Amniotic stem cell (primary cell): ENCODE data around the gene OSTF1.

Experiments used
- DNase-seq: peaks from one replicate; lab custom pipeline; 2025; lab: John Stamatoyannopoulos, UW

The OSTF1 gene, protein sequence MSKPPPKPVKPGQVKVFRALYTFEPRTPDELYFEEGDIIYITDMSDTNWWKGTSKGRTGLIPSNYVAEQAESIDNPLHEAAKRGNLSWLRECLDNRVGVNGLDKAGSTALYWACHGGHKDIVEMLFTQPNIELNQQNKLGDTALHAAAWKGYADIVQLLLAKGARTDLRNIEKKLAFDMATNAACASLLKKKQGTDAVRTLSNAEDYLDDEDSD

DNA sequence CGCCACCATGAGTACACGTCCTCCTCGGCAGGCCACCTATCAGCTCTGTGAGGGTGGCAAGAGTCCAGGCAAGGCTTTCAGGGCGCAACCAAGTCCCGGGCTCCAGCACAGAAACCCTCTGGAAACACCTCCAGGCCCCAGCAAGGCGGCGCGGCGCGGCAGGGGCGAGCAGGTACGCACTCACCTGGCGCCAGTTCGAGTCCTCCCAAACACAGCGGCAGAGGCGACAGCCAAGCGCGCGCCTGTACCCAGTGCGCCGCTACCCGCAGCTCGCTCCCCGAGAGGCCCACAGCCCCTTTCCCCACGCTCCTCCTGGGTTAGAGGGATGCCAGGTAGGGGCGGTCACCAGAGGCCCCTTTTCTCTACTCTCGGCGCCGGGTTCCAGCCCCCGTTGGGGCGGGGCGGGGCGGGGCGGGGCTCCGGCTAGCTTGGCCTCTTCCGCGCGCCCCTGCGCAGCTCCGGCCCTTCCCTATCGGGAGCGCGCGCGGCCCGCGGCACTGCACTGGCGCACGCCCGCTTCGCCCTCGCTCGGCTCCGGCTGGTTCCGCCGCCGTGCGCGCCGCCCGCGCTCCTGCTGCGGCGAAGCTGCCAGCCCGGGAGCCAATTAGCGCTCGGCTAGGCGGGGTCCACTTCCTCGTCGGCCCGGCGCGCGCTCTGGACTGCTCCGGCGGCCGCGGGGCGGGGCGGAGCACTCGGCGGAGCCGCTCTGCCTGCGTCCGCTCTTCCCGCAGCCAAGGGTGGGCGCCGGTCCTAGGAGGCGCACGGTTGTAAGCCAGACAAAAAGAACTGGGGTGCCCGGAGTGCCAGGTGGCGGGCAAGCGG is at the start of gene OSTF1, which contains the start of gene NMRK1:
TSS of gene OSTF1 (plus strand) at position 691 of the 822 bp plus-strand sequence. CDS start 179 bp downstream, outside the sequence.
TSS of gene NMRK1 (minus strand) at position 332 of the 822 bp plus-strand sequence. CDS start 5,040 bp downstream, outside the sequence.
- peak; percentile 94 for DNase-seq

DNA sequence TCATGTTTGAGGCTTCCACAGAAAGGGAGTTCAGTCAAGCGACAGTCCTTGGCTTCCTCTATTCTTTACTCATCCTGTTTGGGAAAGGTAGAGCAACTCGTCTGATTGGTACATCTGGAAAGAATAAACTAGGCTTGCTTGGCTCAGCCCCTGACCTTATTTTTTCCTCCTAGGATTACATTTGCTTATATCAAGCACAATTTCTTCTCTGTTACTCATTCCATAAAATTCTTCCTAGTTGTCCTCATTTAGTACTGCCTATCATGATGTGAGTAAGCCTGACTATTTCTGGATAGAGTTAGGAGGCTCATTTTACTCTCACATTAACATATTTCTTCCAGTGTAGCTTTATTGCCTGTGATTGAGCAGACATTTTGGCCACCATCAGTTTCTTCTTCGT is 49.3 kb upstream of the OSTF1 start:
- DNase-seq, result peak; percentile 59

DNA sequence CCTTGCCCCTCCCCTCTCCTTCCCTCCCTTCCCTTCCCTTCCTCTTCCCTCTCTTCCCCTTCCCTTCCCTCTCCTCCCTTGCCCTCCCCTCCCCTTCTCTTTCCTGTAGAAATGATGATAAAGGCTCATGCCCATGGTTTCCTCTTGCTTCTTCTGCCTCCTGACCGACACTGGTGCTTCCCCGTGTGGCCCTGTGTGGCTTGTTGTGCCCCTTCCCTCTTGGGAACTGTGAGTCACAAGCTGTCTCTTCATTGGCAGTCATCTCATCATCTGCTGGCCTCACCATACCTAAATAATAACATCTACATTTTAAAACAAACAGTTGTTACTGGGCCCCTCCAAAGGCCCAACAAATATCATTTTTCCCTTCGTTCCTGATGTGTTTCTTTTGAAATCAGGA is 48.5 kb upstream of the OSTF1 start:
- DNase-seq, result no peak

DNA sequence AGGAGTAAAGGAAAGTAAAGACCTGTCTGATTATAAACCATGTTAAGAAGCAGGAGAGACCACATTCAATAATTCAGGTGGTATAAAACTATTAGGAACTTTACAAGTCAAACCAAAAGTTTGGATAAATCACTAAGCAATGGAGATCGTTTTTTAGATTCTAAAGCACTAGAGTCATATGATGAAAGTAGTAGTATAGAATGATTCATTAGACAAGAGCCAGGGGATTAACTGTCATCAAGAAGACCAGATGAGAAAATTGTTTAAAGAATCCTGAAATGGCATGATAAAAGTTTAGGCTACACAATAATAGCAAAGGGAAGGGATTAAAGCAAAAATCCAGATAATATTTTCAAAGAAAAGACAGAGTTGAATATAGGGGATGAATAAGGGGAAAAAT is 47.3 kb upstream of the OSTF1 start:
- DNase-seq, result no peak

DNA sequence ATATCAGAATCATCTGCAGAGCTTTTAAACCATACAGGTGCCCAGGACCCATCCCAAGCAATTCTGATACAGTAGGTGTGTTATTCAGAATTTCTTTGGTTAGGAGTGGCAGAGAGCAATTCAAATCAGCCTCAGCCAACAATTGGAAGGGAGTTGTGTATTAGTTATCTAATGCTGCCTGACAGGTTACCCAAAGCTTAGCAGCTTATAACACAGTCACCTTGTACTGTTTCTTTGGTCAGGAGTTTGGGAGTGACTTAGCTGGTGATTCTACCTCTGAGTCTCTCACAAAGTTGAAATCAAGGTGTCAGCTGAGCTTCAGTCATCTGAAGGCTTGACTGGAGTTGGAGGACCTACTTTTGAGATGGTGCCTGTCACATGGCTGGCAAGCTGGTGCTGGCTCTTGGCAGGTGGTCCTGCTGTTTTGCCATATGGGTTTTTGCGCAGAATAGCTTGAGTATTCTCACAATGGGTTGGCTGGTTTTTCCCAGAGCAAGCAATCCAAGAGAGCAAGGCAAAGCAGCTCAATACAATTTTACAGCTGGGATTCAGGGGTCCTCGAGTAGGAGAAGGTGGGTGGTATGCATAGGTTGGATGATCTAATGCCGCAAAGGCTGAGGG is 41.5 kb upstream of the OSTF1 start:
- no peak for DNase-seq

DNA sequence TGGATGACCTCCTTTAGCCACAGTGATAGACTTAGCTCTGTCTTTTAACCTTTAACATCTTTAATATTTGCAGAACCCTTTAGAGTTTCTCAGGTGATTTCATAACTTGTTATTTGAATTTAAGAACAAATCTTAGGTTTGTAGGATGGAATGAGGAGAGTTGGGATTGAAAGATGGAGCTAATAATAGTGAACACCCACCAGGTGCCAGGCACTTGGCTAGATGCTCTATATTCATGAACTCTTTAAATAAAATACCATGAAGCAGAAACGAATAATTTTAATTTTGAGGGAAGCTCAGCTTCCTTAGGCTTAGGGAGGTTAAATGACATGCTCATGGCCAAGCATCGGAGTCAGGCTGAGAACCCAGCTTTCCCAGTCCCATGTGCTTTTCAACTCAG is 40.8 kb upstream of the OSTF1 start:
- DNase-seq, result no peak

DNA sequence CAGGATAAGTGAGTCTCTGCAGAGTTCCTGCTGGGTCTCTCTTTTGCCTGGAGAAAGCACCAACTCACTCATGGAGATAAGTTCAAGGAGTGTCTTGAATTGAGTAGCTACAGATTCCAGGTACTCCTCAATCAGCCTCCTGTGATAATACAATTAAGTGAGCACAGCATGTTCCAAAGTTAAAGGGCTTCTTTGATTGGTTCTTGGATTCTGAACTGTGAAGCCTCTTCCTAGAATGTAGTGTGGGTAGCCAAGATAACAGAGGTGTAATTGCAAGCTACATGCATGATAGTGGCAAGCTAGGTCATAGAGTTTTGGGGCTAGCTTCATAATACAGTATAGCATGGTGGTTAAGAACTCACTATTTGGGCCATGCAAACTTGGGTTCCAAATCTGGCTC is 37.0 kb upstream of the OSTF1 start:
- DNase-seq, result no peak

DNA sequence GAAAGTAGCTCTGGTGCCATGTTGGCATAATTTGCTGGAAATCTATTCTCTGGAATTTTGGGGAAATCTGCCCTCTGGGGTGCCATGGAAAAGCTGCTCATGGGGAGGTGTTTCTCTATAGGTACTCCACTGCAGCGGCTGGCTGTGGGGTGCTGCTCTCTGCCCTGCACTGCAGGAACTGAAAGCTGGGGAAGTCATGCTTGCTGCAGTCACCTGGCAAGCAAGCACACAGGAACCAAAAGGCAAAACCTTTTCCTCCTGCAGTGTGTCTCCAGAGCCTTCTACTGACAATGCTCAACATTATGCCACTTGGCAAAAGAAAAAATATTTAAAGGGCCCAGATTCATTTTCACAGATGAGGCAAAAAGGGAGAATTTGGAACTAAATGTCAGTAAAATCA is 34.4 kb upstream of the OSTF1 start:
- no peak for DNase-seq

DNA sequence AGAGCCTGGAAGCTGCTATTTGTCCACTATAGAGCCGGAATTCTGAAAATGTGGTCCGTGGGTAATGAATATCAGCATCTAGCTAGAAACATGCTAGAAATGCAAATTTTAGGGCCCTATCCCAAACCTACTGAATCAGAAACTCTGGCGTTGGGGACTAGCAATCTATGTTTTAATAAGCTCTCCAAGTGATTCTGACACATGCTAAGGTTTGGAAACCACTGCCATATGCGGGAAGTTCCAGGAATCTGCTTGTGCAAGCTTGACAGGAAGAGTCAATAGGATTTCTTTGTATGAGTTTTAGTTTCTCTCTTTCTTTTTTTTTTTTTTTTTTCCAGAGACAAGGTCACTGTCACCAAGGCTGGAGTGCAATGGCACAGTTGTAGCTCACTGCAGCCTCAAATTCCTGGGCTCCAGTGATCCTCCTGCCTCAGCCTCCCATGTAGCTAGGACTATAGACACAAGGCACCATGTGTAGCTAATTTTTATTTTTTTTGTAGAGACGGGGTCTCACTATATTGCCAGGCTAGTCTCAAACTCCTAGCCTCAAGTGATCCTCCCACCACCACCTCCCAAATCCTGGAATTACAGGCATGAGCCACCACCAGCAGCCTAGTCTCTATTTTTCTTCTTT is 33.8 kb upstream of the OSTF1 start:
- no peak for DNase-seq

DNA sequence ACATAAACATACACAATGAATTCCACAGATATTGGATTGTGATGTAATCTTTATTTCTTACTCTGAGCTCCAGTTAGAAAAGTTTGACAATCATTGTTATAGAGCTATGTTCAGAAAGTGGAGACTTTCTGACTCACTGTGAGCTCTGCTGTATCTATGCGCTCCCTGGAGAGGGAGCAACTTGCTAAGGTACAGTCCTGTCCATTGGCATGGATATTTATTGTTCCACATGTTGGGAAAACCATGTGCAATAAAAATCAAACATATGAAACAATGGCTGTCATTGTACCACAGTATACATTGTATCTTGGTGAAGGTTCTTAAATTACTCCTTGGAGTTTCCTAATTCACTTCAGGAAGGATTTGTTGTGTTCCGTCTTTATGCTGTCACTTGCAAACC is 27.1 kb upstream of the OSTF1 start:
- DNase-seq, result no peak

DNA sequence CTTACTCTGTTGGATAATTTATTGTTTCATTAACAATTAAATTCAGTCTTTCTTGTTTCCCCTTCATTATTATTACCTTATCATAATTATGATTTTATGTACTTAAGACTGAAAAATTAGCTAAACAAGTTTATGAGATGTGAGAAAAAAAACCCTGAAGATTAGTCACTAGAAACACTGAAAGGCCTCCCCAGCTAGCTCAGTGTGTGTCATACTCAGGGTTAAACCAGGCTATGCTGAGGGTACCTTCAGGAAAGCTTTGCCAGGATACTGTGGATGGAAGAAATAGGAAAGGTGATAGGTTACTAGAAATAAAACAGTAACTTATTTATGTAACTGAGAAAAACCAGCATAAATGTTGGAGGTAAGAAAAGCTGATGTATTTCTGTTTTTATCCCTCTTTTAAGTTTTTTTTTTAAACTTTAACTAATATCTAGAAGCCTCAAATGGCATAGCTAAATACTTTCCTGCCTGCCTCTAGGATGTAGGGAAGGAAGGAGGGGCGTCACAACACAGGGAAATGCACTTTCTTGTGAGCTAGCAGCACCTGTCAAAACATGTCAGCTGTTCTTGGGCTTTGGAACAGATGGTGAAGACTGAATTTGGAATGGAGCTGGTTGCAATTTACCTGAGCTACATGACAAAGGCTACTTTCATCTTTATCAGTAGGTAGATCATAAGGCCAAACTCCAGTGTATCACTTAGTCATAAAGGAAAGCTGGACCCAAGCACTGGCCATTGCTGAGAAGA is 24.6 kb upstream of the OSTF1 start:
- DNase-seq, result no peak

DNA sequence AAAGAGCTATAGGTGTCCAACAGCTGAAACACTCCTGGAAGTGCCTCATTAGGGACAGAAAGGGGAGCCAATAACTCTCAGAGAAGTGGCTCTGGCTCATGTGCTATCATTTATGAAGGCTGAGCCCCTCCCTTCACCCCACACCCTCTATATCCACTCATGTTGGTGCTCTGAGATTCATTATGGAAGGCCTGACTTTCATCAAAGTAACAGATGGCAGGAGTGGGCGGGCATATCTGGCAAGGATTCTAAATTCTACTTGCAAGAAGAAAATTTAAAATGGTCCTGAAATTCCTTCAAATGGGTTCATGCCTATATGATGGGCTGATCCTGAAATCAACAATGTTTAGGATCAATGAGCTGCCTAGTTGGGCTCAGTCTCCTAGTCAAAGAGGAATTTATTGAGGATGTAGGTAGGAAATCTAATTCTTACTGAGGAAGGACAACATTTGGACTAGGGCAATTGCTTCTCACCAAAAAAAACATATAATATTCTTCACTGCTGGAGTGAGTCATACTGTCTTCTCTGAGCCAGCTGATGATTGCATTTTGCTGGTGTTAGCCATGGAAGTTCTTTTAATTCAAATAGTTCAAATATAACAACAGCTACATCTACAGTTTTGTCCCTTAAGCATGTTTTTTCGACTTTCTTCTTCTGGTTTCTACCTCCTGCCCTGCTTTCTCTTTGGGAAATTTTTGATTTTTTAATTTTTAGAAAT is 23.8 kb upstream of the OSTF1 start:
- DNase-seq, result peak; percentile 51

DNA sequence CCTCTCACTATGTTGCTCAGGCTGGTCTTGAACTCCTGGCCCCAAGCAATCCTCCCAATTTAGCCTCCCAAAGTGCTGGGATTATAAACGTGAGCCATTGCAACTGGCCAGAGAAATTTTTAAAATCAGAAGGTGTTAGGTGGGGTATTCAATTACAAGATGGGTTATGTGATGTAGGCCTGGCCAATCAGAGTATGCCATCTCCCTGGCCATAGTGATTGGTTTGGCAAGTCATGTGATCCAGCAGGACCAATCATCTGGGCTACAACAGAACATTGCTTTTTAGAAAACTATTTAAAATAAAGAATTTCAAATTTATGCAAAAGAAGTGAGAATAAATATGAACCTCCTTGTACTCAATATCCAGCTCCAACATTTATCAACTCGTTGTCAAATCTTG is 22.8 kb upstream of the OSTF1 start:
- DNase-seq, result no peak

DNA sequence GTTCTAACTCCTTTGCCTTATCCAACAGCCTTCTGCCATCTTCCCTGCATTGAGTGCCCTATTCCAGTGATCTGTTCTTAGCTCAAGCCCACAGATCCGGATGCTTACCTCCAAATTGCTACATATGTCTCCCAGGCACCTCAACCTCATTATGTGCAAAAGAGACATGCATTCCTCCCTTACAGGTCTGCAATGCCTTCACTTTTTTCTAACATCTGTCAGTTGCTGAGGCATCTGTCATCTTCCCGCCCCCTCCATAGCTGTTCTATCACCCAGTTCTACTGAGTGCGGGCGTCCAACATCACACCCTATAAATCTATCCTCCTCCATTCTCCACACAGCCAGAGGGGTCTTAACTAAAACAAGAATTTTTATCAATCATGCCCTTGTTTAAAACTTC is 20.4 kb upstream of the OSTF1 start:
- DNase-seq, result no peak

DNA sequence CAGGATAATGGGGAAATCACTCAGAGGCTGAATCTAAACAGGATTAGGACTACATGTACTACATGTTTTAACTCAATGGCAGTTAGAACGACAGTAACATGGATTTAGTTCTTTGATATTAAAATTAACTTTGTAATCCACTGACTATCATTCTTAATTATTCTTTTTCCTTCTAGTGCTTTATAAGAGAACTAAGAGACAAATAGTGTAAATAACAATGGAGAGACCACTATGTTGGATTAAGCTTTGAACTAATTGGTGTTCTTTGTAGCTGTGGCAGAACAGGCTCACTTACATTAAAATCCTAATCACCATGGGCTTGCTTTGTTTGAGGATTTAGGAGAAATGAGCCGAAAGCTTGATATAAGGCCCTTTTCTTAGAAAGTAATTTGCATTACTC is 19.1 kb upstream of the OSTF1 start:
- DNase-seq, result no peak

DNA sequence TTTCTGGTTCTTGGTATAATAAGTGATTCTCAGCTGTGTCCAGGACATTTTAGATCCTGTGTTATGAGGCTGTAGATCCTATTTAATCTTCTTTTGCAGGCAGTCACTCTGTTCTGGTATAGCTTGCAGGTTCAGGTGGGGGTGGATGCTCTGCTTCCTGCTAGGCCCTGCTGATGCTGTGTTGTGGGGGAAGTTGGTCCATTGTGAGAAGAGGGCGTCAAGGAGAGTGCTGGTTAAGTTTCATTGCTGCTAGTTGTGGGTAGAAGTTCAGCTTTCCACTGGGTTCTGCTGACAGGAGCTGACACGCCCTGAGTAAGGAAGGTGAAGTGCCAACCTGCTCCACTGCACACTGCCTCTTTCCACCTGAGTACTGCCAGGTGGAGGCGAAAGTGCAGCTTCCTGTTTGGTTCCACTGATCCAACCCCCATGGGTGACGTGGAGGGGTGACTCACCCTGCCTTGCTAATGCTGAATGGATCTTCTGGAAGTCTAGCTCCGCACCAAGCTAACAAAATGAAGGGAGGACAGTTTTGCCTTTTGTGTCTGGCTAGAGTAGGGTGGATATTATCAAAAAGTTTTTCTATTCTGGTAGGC is 16.7 kb upstream of the OSTF1 start:
- no peak for DNase-seq

DNA sequence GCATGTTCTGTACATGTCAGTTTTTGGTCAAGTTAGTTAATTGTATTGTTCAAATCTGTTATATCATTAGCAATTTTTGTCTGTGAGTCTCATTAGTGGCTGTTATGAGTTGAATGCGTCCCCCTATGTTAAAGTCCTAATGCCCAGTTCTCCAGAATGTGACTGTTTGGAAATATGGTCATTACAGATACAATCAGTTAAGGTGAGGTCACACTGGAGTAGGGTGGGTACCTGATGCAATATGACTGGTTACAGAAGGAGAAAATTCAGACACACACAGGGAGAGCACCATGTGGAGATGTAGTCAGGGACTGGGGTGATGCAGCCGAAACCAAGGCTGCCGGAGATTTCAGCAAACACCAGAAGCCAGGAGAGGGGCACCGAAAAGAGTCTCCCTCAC is 15.4 kb upstream of the OSTF1 start:
- no peak for DNase-seq

DNA sequence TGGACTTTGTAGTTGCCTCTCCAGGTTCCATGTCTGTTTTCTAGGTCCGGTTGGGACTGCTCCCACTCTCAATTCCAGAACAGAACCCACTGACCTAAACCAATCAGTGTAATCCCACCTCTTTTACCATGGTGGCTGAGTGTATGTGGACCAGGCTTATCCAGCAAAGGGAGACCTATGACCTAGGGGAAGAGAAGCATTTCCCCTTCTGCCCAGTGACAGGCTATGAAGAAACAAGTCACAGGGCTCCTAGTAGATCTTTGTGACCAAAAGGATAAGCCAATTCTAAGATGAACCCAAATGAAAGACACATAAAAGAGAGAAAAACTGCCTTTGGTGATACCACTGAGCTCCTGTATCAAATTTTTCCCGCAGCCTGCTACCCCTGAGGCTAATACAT is 6.7 kb upstream of the OSTF1 start:
- no peak for DNase-seq

DNA sequence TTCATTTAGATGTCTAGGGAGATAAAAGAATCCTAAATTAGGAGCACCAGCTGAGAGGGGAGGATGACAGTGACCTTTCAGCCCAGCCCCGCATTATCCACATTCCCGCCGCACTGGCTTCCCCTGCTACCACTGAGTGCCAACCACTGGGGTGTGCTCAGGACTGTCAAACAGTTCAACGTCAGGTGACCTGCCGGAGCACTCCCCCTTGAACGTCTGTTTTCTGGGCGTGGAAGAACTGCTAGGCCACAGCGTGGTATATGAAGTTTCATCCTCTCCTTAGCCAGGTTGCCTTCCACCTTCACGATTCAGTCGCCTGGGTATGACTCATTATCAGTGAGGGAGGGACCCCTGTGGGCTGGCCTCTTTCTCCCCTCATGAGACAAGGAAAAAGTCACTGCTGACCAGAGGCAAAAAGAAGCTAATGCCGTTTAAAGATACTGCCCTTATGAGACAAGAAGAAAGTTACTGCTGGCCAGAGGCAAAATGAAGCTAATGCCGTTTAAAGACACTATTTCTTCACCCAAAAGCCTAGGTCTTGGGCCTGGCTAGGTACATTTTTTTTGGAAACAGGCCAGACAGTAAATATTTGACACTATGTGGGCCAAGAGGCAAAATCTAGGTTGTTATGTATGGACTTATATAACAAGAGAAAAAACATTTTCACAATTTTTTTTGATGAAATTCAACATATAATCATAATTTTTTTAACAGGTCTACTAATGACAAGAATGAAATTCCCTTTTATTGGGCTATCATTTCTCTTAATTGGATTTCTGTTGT is 4.9 kb upstream of the OSTF1 start:
- no peak for DNase-seq

DNA sequence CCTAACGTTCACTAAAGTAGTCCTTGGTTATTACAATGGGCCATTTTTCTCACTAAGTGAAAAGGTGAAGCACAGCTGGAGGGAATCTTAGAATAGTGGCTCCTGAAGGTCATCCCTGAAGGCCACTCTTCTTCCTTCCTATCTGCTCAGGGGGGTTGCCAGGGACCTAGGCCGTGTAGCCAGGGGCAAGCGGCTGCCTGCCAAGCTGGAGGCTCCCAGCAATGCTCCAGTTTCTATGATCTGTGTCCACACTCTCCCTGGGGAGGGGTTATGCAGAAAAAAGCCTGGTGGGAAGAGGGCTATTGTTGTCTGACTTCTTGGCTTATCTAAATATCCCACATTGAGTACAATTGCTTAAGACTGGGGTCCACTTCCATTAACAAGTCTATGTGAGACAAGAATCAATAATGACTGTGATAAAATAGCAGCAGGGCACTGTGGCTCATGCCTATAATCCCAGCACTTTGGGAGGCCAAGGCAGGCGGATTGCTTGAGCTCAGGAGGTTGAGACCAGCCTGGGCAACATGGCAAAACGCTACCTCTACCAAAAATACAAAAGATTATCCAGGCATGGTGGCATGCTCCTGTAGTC is 4.1 kb upstream of the OSTF1 start:
- DNase-seq, result no peak
